LNCaP clone FGC (cell line): ENCODE results near the gene IPPK.

Source experiments
- DNase-seq: peaks from one replicate; pipeline ENCODE4 v3.0.0-alpha.2; 2011; ENCODE audit warnings: low read depth
- H3K4me3 ChIP-seq: 2 replicates; pipeline ENCODE4 v1.5.1; 2011; ENCODE audit warnings: mild to moderate bottlenecking, low read depth, low read length, control low read depth
- CTCF ChIP-seq: IDR thresholded peaks from 2 replicates; pipeline ENCODE4 v1.5.1; 2012; ENCODE audit warnings: mild to moderate bottlenecking; ENCODE audit not compliant: control insufficient read depth, insufficient read depth; ENCODE audit errors: extremely low read depth

IPPK gene

GRCh38 chr9:92669890-92670708, at the start of gene IPPK:
Gene IPPK, minus strand, starts transcription at chr9:92670131. Its CDS starts 143 bp downstream, at chr9:92669988.
- peak; percentile 96 for DNase-seq
- H3K4me3 ChIP-seq: peak within 1 kb of the TSS; percentile 60
- TF ChIP-seq CTCF: no peak

- DNase-seq: no peak
- TF ChIP-seq CTCF: no peak
- no peak overlapping the region for H3K4me3 ChIP-seq
These were observed 49.2 kb upstream of the IPPK start for GRCh38 chr9:92719028-92719647.

- DNase-seq: no peak
- TF ChIP-seq CTCF: no peak
- H3K4me3 ChIP-seq: no peak overlapping the region
These were observed 48.4 kb upstream of the IPPK start for GRCh38 chr9:92718086-92719001.

- no peak for DNase-seq
- TF ChIP-seq CTCF: no peak
- no peak overlapping the region for H3K4me3 ChIP-seq
These were observed 47.5 kb upstream of the IPPK start for GRCh38 chr9:92717201-92718085.

- DNase-seq: no peak
- H3K4me3 ChIP-seq: no peak overlapping the region
- peak; percentile 88 for TF ChIP-seq CTCF
These were observed 46.6 kb upstream of the IPPK start for GRCh38 chr9:92716557-92716956.
